IMR-90 (cell line): ENCODE results near the gene TMEM45A. TPM values are rescaled to one million over a fixed set of nuclear protein-coding genes. Genes with fewer than 3 reads are reported as not detected.

ENCODE experiments used
- ATAC-seq: fragments of 200-7000 bp; cut with Tn5 transposase; 2 replicates; pipeline ENCODE4 v1.9.1; 2020; ENCODE audit warnings: low read depth, mild to moderate bottlenecking, moderate library complexity
- BruUV-seq: library from RNA; stranded (reverse); fragments of 400-500 nt; replicated peaks from 2 replicates; lab custom pipeline; 2021; lab: Mats Ljungman, UMichigan
- CTCF ChIA-PET: fragments of 300-600 bp; formaldehyde crosslinking; extraction: SDS; loops from one replicate; lab custom pipeline; 2021; ENCODE audit warnings: antibody characterized with exemption; lab: Yijun Ruan, JAX
- POLR2A ChIA-PET: fragments of 300-600 bp; sonication (Branson Sonifier 250); formaldehyde crosslinking; loops from one replicate; lab custom pipeline; 2022; ENCODE audit warnings: antibody characterized with exemption; ENCODE audit not compliant: unreplicated experiment; lab: Charles Lee
- DNase-seq: peaks from one replicate; pipeline ENCODE4 v3.0.0; 2013
- H2AFZ ChIP-seq: replicated peaks from 2 replicates; pipeline ENCODE3; 2013; ENCODE audit warnings: low read length, mild to moderate bottlenecking; ENCODE audit not compliant: poor library complexity
- H2AK5ac ChIP-seq: 2 replicates; pipeline ENCODE4 v1.6.1; 2013; ENCODE audit warnings: low read depth, low read length, inconsistent platforms
- H2AK9ac ChIP-seq: replicated peaks from 2 replicates; pipeline ENCODE3; 2013; ENCODE audit warnings: mild to moderate bottlenecking, low read depth, low read length, moderate library complexity; ENCODE audit not compliant: poor library complexity
- H2BK120ac ChIP-seq: 2 replicates; pipeline ENCODE4 v1.6.1; 2013; ENCODE audit warnings: low read depth, low read length, inconsistent platforms
- H2BK15ac ChIP-seq: 3 replicates; pipeline ENCODE4 v1.6.1; 2013; ENCODE audit warnings: low read depth, low read length, inconsistent platforms
- H2BK20ac ChIP-seq: 2 replicates; pipeline ENCODE4 v1.6.1; 2013; ENCODE audit warnings: low read depth, mild to moderate bottlenecking, inconsistent platforms, low read length, moderate library complexity
- H2BK5ac ChIP-seq: 2 replicates; pipeline ENCODE4 v1.6.1; 2013; ENCODE audit warnings: mild to moderate bottlenecking, low read depth, low read length, inconsistent platforms; ENCODE audit not compliant: poor library complexity, severe bottlenecking
- H3K14ac ChIP-seq: replicated peaks from 2 replicates; pipeline ENCODE4 v1.6.1; 2013; ENCODE audit warnings: low read depth, low read length, inconsistent platforms
- H3K18ac ChIP-seq: 2 replicates; pipeline ENCODE4 v1.6.1; 2013; ENCODE audit warnings: low read depth, low read length, control low read depth
- H3K23ac ChIP-seq: 2 replicates; pipeline ENCODE4 v1.6.1; 2013; ENCODE audit warnings: low read depth, low read length, inconsistent platforms
- H3K27ac ChIP-seq: 2 replicates; pipeline ENCODE4 v1.5.1; 2013; ENCODE audit warnings: mild to moderate bottlenecking, control low read depth, low read length; ENCODE audit not compliant: insufficient read depth
- H3K27me3 ChIP-seq: 2 replicates; pipeline ENCODE4 v1.6.1; 2013; ENCODE audit warnings: low read length; ENCODE audit not compliant: control insufficient read depth, insufficient read depth
- H3K36me3 ChIP-seq: 2 replicates; pipeline ENCODE4 v1.6.1; 2013; ENCODE audit warnings: low read length, mixed read lengths; ENCODE audit not compliant: control insufficient read depth, insufficient read depth
- H3K4ac ChIP-seq: 2 replicates; pipeline ENCODE4 v1.6.1; 2013; ENCODE audit warnings: low read depth, low read length, inconsistent platforms
- H3K4me1 ChIP-seq: 2 replicates; pipeline ENCODE4 v1.6.1; 2013; ENCODE audit warnings: low read length, mixed read lengths; ENCODE audit not compliant: control insufficient read depth, insufficient read depth
- H3K4me2 ChIP-seq: 2 replicates; pipeline ENCODE4 v1.6.1; 2013; ENCODE audit warnings: low read depth, mild to moderate bottlenecking, control low read depth, low read length, moderate library complexity
- H3K4me3 ChIP-seq: 2 replicates; pipeline ENCODE4 v1.5.1; 2013; ENCODE audit warnings: low read depth, mild to moderate bottlenecking, control low read depth, low read length, moderate library complexity; ENCODE audit not compliant: insufficient read depth
- H3K56ac ChIP-seq: 2 replicates; pipeline ENCODE4 v1.6.1; 2013; ENCODE audit warnings: low read length, inconsistent platforms; ENCODE audit not compliant: insufficient read depth; ENCODE audit errors: extremely low read depth
- H3K79me1 ChIP-seq, 2 experiments: 2 replicates each; pipeline ENCODE4 v1.6.1; 2013; ENCODE audit warnings: low read length in 2 of 2, inconsistent platforms in 1 of 2, low read depth in 1 of 2
- H3K9ac ChIP-seq: 2 replicates; pipeline ENCODE4 v1.6.1; 2013; ENCODE audit warnings: low read depth, low read length, control low read depth
- H3K9me1 ChIP-seq: 2 replicates; pipeline ENCODE4 v1.6.1; 2013; ENCODE audit warnings: low read length, inconsistent platforms; ENCODE audit not compliant: insufficient read depth
- H3K9me3 ChIP-seq: 2 replicates; pipeline ENCODE4 v1.6.1; 2013; ENCODE audit warnings: low read length; ENCODE audit not compliant: control insufficient read depth, insufficient read depth
- H4K20me1 ChIP-seq: 2 replicates; pipeline ENCODE4 v1.6.1; 2013; ENCODE audit warnings: low read length, inconsistent platforms; ENCODE audit not compliant: insufficient read depth
- H4K5ac ChIP-seq: 2 replicates; pipeline ENCODE4 v1.6.1; 2013; ENCODE audit warnings: mild to moderate bottlenecking, low read depth, low read length, control low read depth
- H4K8ac ChIP-seq, 2 experiments: 2 replicates each; pipeline ENCODE4 v1.6.1; 2013; ENCODE audit warnings: low read depth in 2 of 2, low read length in 2 of 2, control low read depth in 1 of 2, inconsistent platforms in 1 of 2
- H4K91ac ChIP-seq: 2 replicates; pipeline ENCODE4 v1.6.1; 2013; ENCODE audit warnings: low read depth, low read length, inconsistent platforms; ENCODE audit not compliant: insufficient read depth
- CHD1 ChIP-seq: IDR thresholded peaks from 2 replicates; pipeline ENCODE4 v1.6.1; 2012; ENCODE audit warnings: low read depth, low read length, improper control_type of control experiment
- CTCF ChIP-seq: conservative IDR thresholded peaks from 2 replicates; pipeline ENCODE4 v1.5.1; 2012; ENCODE audit warnings: mild to moderate bottlenecking, low read depth, low read length, improper control_type of control experiment
- ELK1 ChIP-seq: fragments of 150-350 bp; IDR thresholded peaks from 2 replicates; pipeline ENCODE4 v1.6.1; 2016; ENCODE audit warnings: low read depth, mild to moderate bottlenecking, low read length, moderate library complexity, borderline replicate concordance
- FOS ChIP-seq: fragments of 150-350 bp; IDR thresholded peaks from 2 replicates; pipeline ENCODE4 v1.6.1; 2016; ENCODE audit warnings: low read depth, low read length
- MAZ ChIP-seq: IDR thresholded peaks from 2 replicates; pipeline ENCODE4 v1.6.1; 2012; ENCODE audit warnings: low read depth, mild to moderate bottlenecking, low read length, improper control_type of control experiment, moderate library complexity, borderline replicate concordance
- POLR2A ChIP-seq: IDR thresholded peaks from 2 replicates; pipeline ENCODE4 v1.6.1; 2012; ENCODE audit warnings: mild to moderate bottlenecking, low read depth, low read length
- RFX5 ChIP-seq: IDR thresholded peaks from 2 replicates; pipeline ENCODE4 v1.8.0; 2012; ENCODE audit warnings: low read depth, mild to moderate bottlenecking, low read length, moderate library complexity
- USF2 ChIP-seq: fragments of 150-350 bp; IDR thresholded peaks from 2 replicates; pipeline ENCODE4 v1.6.1; 2017; ENCODE audit warnings: mild to moderate bottlenecking, antibody characterized with exemption, low read length, low read depth
- WGBS, 2 experiments: methylation state at CpG; one replicate each; pipeline versions ENCODE4 v1.1.5 to v1.1.7; 2013; ENCODE audit warnings: missing lambda C conversion rate in 2 of 2; ENCODE audit not compliant: insufficient read length in 1 of 2; ENCODE audit errors: extremely low coverage in 2 of 2; 5-methylcytosine and 5-hydroxymethylcytosine counted together
- dilution Hi-C: fragments of 300-500 bp; cut with HindIII; formaldehyde crosslinking; loops from one replicate; pipeline ENCODE4 v1.14.3; 2018; ENCODE audit warnings: low sequenced_read_pairs; ENCODE audit not compliant: unreplicated experiment
- in situ Hi-C: fragments of 300-500 bp; cut with MboI; formaldehyde crosslinking; loops from 3 replicates; pipeline ENCODE4 v1.14.3; 2019; ENCODE audit warnings: low sequenced_read_pairs, inconsistent platforms, mixed read lengths
- intact Hi-C: fragments of 100-400 bp; cut with micrococcal nuclease; formaldehyde crosslinking; loops from 2 replicates; pipeline ENCODE4 v1.10.0; 2022
- polyA plus RNA-seq, 3 experiments: library from polyadenylated mRNA; depleted of rRNA; stranded (reverse); fragments of >200 nt; gene quantifications; 2 replicates each; pipeline ENCODE4 v1.2.3, GENCODE V29; 2012; ENCODE audit warnings: low replicate concordance in 1 of 3
- total RNA-seq: library from RNA; depleted of rRNA; stranded (reverse); fragments of >200 nt; gene quantifications from 2 replicates; pipeline ENCODE4 v1.2.3, GENCODE V29; 2012

Gene TMEM45A
- total and polyA plus RNA-seq, 2 of the 4 experiments (the other 2 are of a cell fraction), result 13.6 to 21.7 TPM

- Histone ChIP-seq H3K27me3 (peaks cover 20% of the 10 kb centered on the region), H3K27ac (no peak overlapping the region), H3K36me3 (no peaks in the 10 kb centered on the region), H3K9me3 (no peaks in the 10 kb centered on the region), H2BK15ac (no peak overlapping the region), H3K4me2 (no peak overlapping the region), H4K20me1 (no peaks in the 10 kb centered on the region), H3K4me1 (no peaks in the 10 kb centered on the region), H3K23ac (no peak overlapping the region), H3K14ac (no peak overlapping the region), H3K4me3 (no peak overlapping the region), H4K8ac (no peak overlapping the region), H3K56ac (no peak overlapping the region), H2AK5ac (no peak overlapping the region), H2AFZ (no peak overlapping the region), H4K5ac (no peak overlapping the region), H3K9me1 (no peaks in the 10 kb centered on the region), H4K91ac (no peak overlapping the region), H3K4ac (no peak overlapping the region), H2BK5ac (no peak overlapping the region), H3K9ac (no peak overlapping the region), H3K18ac (no peak overlapping the region), H3K79me1 (no peaks in the 10 kb centered on the region), H2BK120ac (no peak overlapping the region), H2AK9ac (no peak overlapping the region), H2BK20ac (no peak overlapping the region)
- TF ChIP-seq FOS, result no peak
- no peak for TF ChIP-seq ELK1
- TF ChIP-seq RFX5, result no peak
- TF ChIP-seq MAZ, result no peak
- TF ChIP-seq USF2, result no peak
- no peak for TF ChIP-seq CHD1
- no peak for TF ChIP-seq CTCF
- TF ChIP-seq POLR2A, result no peak
- no TSS peak for BruUV-seq
- WGBS, 2 experiments, result no CpG with 5 or more reads among the region's 2 CpGs
- no peak for ATAC-seq
- in situ Hi-C loops (no loop called here), dilution Hi-C loops (no loop called here), intact Hi-C loops (loop anchor here (10.0 kb wide), 1 partner anchor 255 kb away; no protein-coding TSS in a partner anchor)
- DNase-seq, result no peak
- ChIA-PET POLR2A (no interaction called here), CTCF (no interaction called here)
Observed at GRCh38 chr3:100609963-100610362, 117.5 kb downstream of the TMEM45A start.
